HG03460 (cell line): Measurements from ENCODE around the gene FOSB.
A peak's percentile ranks its signal among the peaks of the same experiment; 100 is the strongest.
"Not testable (repeated sequence)": the region's sequence is repeated elsewhere in the genome, so short reads cannot be mapped to it uniquely, and the experiment has no call there.

ENCODE experiments used
- ATAC-seq: cut with Tn5 transposase; IDR thresholded peaks from one replicate; pipeline ENCODE4 v1.9.1; 2021; ENCODE audit not compliant: unreplicated experiment

Gene FOSB

GRCh38 chr19:45503909-45504308 is 36.1 kb downstream of the FOSB start:
- no peak for ATAC-seq

GRCh38 chr19:45505151-45505995 is 37.6 kb downstream of the FOSB start:
- no peak for ATAC-seq

GRCh38 chr19:45505996-45506245 is 38.1 kb downstream of the FOSB start:
- ATAC-seq, result no peak

GRCh38 chr19:45506246-45506988 is 38.6 kb downstream of the FOSB start:
- peak; percentile 53 for ATAC-seq

- peak; percentile 40 for ATAC-seq
These were observed 39.4 kb downstream of the FOSB start, which contains the start of gene VASP for GRCh38 chr19:45506989-45507871. Gene VASP, plus strand, starts transcription at chr19:45507479. Its CDS starts 293 bp downstream, at chr19:45507772.

GRCh38 chr19:45507872-45508416 is 40.1 kb downstream of the FOSB start:
- ATAC-seq, result no peak

- no peak for ATAC-seq
These were observed 40.6 kb downstream of the FOSB start for GRCh38 chr19:45508417-45508860.

GRCh38 chr19:45508861-45509691 is 41.3 kb downstream of the FOSB start:
- no peak for ATAC-seq

GRCh38 chr19:45509692-45510015 is 41.9 kb downstream of the FOSB start:
- ATAC-seq, result no peak

GRCh38 chr19:45510352-45510751 is 42.6 kb downstream of the FOSB start:
- ATAC-seq, result not testable (repeated sequence)

- ATAC-seq, result no peak
These were observed 43.3 kb downstream of the FOSB start for GRCh38 chr19:45511074-45511473.

GRCh38 chr19:45512881-45513483 is 45.2 kb downstream of the FOSB start:
- ATAC-seq, result no peak

- ATAC-seq, result no peak
These were observed 46.7 kb downstream of the FOSB start for GRCh38 chr19:45514376-45515051.

- no peak for ATAC-seq
These were observed 47.4 kb downstream of the FOSB start for GRCh38 chr19:45515081-45515624.

GRCh38 chr19:45515807-45516401 is 48.1 kb downstream of the FOSB start:
- no peak for ATAC-seq

- ATAC-seq, result no peak
These were observed 49.4 kb downstream of the FOSB start for GRCh38 chr19:45517238-45517637.

GRCh38 chr19:45517641-45518468 is 50.1 kb downstream of the FOSB start:
- no peak for ATAC-seq

- ATAC-seq, result no peak
These were observed 50.7 kb downstream of the FOSB start for GRCh38 chr19:45518469-45518826.
